WTC11 (cell line): ENCODE results near the gene HSPG2. TPM values are rescaled to one million over a fixed set of nuclear protein-coding genes. Genes with fewer than 3 reads are reported as not detected.

Source experiments
- ATAC-seq: fragments of 200-7000 bp; cut with Tn5 transposase; 2 replicates; pipeline ENCODE4 v1.10.0; 2021; ENCODE audit warnings: mild to moderate bottlenecking, moderate library complexity
- CTCF ChIA-PET: fragments of 300-600 bp; sonication (Branson Sonifier 250); formaldehyde crosslinking; loops from one replicate; lab custom pipeline; 2021; ENCODE audit warnings: antibody characterized with exemption; lab: Charles Lee
- POLR2A ChIA-PET: fragments of 350-600 bp; sonication (Branson Sonifier 250); formaldehyde crosslinking; loops from one replicate; lab custom pipeline; 2021; ENCODE audit warnings: antibody characterized with exemption; lab: Charles Lee
- DNase-seq: peaks from one replicate; pipeline ENCODE4 v3.0.0; 2021; ENCODE audit warnings: low spot score
- H3K27ac Mint-ChIP-seq: 2 replicates; pipeline ENCODE4 v1.8.0; 2021; ENCODE audit warnings: mixed read lengths
- H3K27me3 Mint-ChIP-seq: 2 replicates; pipeline ENCODE4 v1.8.0; 2021; ENCODE audit warnings: low read depth, mild to moderate bottlenecking, moderate library complexity, mixed read lengths
- H3K36me3 Mint-ChIP-seq: 2 replicates; pipeline ENCODE4 v1.8.0; 2021; ENCODE audit warnings: mixed read lengths
- H3K4me1 Mint-ChIP-seq: 2 replicates; pipeline ENCODE4 v1.8.0; 2022; ENCODE audit warnings: mixed read lengths
- H3K4me3 Mint-ChIP-seq: 2 replicates; pipeline ENCODE4 v1.8.0; 2021; ENCODE audit warnings: mild to moderate bottlenecking, moderate library complexity, mixed read lengths
- H3K9me3 Mint-ChIP-seq: 2 replicates; pipeline ENCODE4 v1.8.0; 2021; ENCODE audit warnings: mixed read lengths
- CREM ChIP-seq: sonication (generic); formaldehyde crosslinking; IDR thresholded peaks from 2 replicates; pipeline ENCODE4 v1.8.1; 2022; ENCODE audit warnings: mild to moderate bottlenecking, missing genetic modification reagents, moderate library complexity
- ELF4 ChIP-seq: sonication (generic); formaldehyde crosslinking; IDR thresholded peaks from 2 replicates; pipeline ENCODE4 v1.8.1; 2022; ENCODE audit warnings: low read depth, mild to moderate bottlenecking, moderate library complexity, missing genetic modification reagents
- ETV6 ChIP-seq: sonication (generic); formaldehyde crosslinking; IDR thresholded peaks from 2 replicates; pipeline ENCODE4 v1.8.1; 2022; ENCODE audit warnings: mild to moderate bottlenecking, missing genetic modification reagents
- FOXJ3 ChIP-seq: sonication (generic); formaldehyde crosslinking; IDR thresholded peaks from 2 replicates; pipeline ENCODE4 v1.9.0; 2021; ENCODE audit warnings: missing genetic modification reagents, mild to moderate bottlenecking, borderline replicate concordance
- FOXP1 ChIP-seq: sonication (generic); formaldehyde crosslinking; IDR thresholded peaks from 2 replicates; pipeline ENCODE4 v1.8.0; 2022; ENCODE audit warnings: missing genetic modification reagents, mild to moderate bottlenecking, moderate library complexity, borderline replicate concordance
- IRF2 ChIP-seq: sonication (generic); formaldehyde crosslinking; IDR thresholded peaks from 2 replicates; pipeline ENCODE4 v1.8.0; 2022; ENCODE audit warnings: low read depth, missing genetic modification reagents, borderline replicate concordance
- MXD4 ChIP-seq: fragments of 250-450 bp; sonication (Bioruptor Pico); IDR thresholded peaks from 2 replicates; pipeline ENCODE4 v1.8.0; 2021; ENCODE audit warnings: mild to moderate bottlenecking, moderate library complexity, borderline replicate concordance
- NFYB ChIP-seq: sonication (generic); formaldehyde crosslinking; conservative IDR thresholded peaks from 2 replicates; pipeline ENCODE4 v1.8.0; 2022; ENCODE audit warnings: low read depth, missing genetic modification reagents
- NR3C1 ChIP-seq: sonication (generic); formaldehyde crosslinking; conservative IDR thresholded peaks from 2 replicates; pipeline ENCODE4 v1.8.1; 2023; ENCODE audit warnings: low read depth, mild to moderate bottlenecking, missing genetic modification reagents
- PRRX2 ChIP-seq: fragments of 250-450 bp; sonication (Bioruptor Pico); IDR thresholded peaks from 2 replicates; pipeline ENCODE4 v1.8.0; 2021; ENCODE audit warnings: mild to moderate bottlenecking
- SOX15 ChIP-seq: fragments of 250-450 bp; sonication (Bioruptor Pico); IDR thresholded peaks from 2 replicates; pipeline ENCODE4 v1.9.0; 2021; ENCODE audit warnings: mild to moderate bottlenecking
- TCF7 ChIP-seq: sonication (generic); formaldehyde crosslinking; IDR thresholded peaks from 2 replicates; pipeline ENCODE4 v1.8.0; 2022; ENCODE audit warnings: mild to moderate bottlenecking, low read depth, missing genetic modification reagents, moderate library complexity
- TEAD1 ChIP-seq: sonication (generic); formaldehyde crosslinking; IDR thresholded peaks from 2 replicates; pipeline ENCODE4 v1.8.0; 2022; ENCODE audit warnings: mild to moderate bottlenecking, missing genetic modification reagents
- ZBTB21 ChIP-seq: sonication (generic); formaldehyde crosslinking; IDR thresholded peaks from 2 replicates; pipeline ENCODE4 v1.8.1; 2023; ENCODE audit warnings: mild to moderate bottlenecking, missing genetic modification reagents, borderline replicate concordance
- ZNF263 ChIP-seq: sonication (generic); formaldehyde crosslinking; IDR thresholded peaks from 2 replicates; pipeline ENCODE4 v1.8.1; 2022; ENCODE audit warnings: low read depth, mild to moderate bottlenecking, moderate library complexity, missing genetic modification reagents
- ZNF396 ChIP-seq: fragments of 250-450 bp; sonication (Bioruptor Pico); IDR thresholded peaks from 2 replicates; pipeline ENCODE4 v1.8.0; 2021; ENCODE audit warnings: mild to moderate bottlenecking, moderate library complexity, borderline replicate concordance
- total RNA-seq: library from RNA; stranded (reverse); gene quantifications from 3 replicates; pipeline ENCODE4 v1.2.3, GENCODE V29; 2021
- TF ChIP-seq, protein P1 (sequence below): sonication (generic); formaldehyde crosslinking; IDR thresholded peaks from 2 replicates; pipeline ENCODE4 v1.8.1; 2023; ENCODE audit warnings: mild to moderate bottlenecking, missing genetic modification reagents, moderate library complexity
- TF ChIP-seq, protein P2 (sequence below): sonication (generic); formaldehyde crosslinking; IDR thresholded peaks from 2 replicates; pipeline ENCODE4 v1.8.1; 2022; ENCODE audit warnings: low read depth, mild to moderate bottlenecking, moderate library complexity, missing genetic modification reagents, borderline replicate concordance
- TF ChIP-seq, protein P3 (sequence below): sonication (generic); formaldehyde crosslinking; conservative IDR thresholded peaks from 2 replicates; pipeline ENCODE4 v1.8.1; 2022; ENCODE audit warnings: mild to moderate bottlenecking, missing genetic modification reagents
- TF ChIP-seq, protein P4 (sequence below): sonication (generic); formaldehyde crosslinking; IDR thresholded peaks from 2 replicates; pipeline ENCODE4 v1.8.1; 2022; ENCODE audit warnings: missing genetic modification reagents, borderline replicate concordance
- TF ChIP-seq, protein P5 (sequence below): fragments of 200-600 bp; IDR thresholded peaks from 2 replicates; pipeline ENCODE4 v1.8.0; 2022; ENCODE audit warnings: antibody characterized with exemption
- TF ChIP-seq, protein P6 (sequence below): sonication (generic); formaldehyde crosslinking; IDR thresholded peaks from 2 replicates; pipeline ENCODE4 v1.8.1; 2023; ENCODE audit warnings: mild to moderate bottlenecking, moderate library complexity, missing genetic modification reagents
- TF ChIP-seq, protein P7 (sequence below): sonication (generic); formaldehyde crosslinking; IDR thresholded peaks from 2 replicates; pipeline ENCODE4 v1.8.0; 2023; ENCODE audit warnings: missing genetic modification reagents

Gene HSPG2
- total RNA-seq, 1 experiment from 2014 or later: 120 TPM

DNA sequence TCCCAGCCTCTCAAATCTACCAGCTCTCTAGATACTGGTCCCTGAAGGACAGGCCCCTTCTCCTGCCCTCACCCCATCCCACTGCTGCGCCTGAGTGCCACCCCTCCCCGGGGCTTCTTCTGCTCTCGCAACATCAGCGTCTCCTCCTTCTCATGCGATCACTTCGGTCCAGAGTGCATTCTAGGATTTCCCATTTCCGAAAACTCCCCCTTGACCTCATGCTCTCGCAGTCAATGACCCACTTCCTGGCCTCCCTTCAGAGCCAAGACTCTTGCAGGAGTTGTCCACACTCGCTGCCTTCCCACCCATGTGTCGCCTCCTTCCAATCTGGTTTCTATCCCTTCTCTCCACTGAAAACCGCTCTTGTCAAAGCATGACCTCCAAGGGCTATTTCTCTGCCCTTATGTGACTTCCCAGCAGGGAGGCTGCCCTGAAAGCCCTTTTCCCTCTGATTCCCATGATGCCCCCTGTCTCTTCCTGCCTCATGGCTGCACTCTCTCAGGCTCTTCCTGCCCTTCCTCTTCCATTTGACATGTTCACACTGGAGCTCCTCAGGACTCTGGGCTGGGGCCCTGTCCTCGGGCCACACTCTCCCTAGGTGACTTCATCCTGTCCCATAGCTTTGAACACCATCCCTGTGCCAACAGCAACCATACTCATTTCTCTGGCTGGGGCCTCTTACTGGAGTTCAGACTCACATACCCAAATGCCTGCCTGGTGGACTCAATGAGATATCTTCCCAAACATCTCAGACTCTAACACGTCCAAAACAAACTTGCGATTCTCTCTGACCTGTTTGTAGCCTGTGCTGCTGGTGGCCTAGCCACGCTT is 79.1 kb downstream of the HSPG2 start:
- Mint-ChIP-seq H3K27ac (peak overlapping the region; percentile 37), H3K4me1 (no peaks in the 10 kb centered on the region), H3K27me3 (no peaks in the 10 kb centered on the region), H3K4me3 (no peak overlapping the region), H3K9me3 (no peaks in the 10 kb centered on the region), H3K36me3 (peaks cover 50% of the 10 kb centered on the region)
- ATAC-seq: no peak
- DNase-seq: no peak
- TF ChIP-seq NR3C1: no peak
- TF ChIP-seq IRF2: no peak
- TF ChIP-seq, protein P1, sequence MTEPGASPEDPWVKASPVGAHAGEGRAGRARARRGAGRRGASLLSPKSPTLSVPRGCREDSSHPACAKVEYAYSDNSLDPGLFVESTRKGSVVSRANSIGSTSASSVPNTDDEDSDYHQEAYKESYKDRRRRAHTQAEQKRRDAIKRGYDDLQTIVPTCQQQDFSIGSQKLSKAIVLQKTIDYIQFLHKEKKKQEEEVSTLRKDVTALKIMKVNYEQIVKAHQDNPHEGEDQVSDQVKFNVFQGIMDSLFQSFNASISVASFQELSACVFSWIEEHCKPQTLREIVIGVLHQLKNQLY (CRISPR knock-in tag): no peak
- TF ChIP-seq SOX15 (CRISPR knock-in tag): no peak
- no peak for TF ChIP-seq ELF4
- no peak for TF ChIP-seq ETV6 (CRISPR knock-in tag)
- TF ChIP-seq CREM (CRISPR knock-in tag): no peak
- TF ChIP-seq, protein P2, sequence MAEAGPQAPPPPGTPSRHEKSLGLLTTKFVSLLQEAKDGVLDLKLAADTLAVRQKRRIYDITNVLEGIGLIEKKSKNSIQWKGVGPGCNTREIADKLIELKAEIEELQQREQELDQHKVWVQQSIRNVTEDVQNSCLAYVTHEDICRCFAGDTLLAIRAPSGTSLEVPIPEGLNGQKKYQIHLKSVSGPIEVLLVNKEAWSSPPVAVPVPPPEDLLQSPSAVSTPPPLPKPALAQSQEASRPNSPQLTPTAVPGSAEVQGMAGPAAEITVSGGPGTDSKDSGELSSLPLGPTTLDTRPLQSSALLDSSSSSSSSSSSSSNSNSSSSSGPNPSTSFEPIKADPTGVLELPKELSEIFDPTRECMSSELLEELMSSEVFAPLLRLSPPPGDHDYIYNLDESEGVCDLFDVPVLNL (CRISPR knock-in tag): no peak
- TF ChIP-seq, protein P3, sequence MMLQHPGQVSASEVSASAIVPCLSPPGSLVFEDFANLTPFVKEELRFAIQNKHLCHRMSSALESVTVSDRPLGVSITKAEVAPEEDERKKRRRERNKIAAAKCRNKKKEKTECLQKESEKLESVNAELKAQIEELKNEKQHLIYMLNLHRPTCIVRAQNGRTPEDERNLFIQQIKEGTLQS: no peak
- TF ChIP-seq TEAD1: no peak
- no peak for TF ChIP-seq FOXJ3 (CRISPR knock-in tag)
- TF ChIP-seq, protein P4, sequence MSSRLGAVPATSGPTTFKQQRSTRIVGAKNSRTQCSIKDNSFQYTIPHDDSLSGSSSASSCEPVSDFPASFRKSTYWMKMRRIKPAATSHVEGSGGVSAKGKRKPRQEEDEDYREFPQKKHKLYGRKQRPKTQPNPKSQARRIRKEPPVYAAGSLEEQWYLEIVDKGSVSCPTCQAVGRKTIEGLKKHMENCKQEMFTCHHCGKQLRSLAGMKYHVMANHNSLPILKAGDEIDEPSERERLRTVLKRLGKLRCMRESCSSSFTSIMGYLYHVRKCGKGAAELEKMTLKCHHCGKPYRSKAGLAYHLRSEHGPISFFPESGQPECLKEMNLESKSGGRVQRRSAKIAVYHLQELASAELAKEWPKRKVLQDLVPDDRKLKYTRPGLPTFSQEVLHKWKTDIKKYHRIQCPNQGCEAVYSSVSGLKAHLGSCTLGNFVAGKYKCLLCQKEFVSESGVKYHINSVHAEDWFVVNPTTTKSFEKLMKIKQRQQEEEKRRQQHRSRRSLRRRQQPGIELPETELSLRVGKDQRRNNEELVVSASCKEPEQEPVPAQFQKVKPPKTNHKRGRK (CRISPR knock-in tag): no peak
- ChIA-PET CTCF (no interaction called here), POLR2A (no interaction called here)

DNA sequence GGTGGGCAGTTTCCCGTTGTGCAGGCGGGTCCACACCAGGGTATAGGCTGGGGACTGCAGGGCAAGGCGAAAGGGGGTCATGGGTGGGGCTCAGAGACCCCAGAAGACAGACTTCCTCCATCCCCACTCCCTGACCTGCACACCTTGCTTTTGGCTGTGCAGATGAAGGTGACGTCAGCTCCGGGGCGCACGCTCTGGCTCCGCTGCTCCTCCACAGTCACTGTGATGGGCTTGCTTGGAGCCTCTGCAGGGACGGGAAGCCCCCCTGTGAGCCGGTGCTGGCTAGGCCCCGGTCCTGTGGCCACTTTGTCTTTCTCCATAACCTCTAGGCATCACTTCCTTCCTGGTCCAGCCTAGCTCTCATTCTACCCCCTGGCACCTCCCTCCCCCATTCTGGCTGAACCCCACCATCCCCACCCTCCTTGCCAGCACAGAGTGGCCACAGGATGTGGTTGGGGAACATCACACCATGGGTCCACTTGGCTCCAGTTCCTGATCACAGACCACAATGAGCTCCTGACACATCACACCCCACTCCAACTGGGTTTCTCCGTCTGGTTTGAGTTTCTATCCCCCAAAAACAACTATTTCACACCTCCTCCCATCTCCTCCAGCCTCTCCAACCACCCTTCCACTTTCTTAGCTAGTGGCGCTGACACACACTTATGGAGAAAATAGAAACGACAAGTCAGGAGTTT is 79.8 kb downstream of the HSPG2 start:
- no peaks in the 10 kb centered on the region for H3K27me3 Mint-ChIP-seq
- H3K27ac Mint-ChIP-seq: peak overlapping the region; percentile 37; the same call in 1 of the 2 replicates
- H3K9me3 Mint-ChIP-seq: no peaks in the 10 kb centered on the region
- H3K4me3 Mint-ChIP-seq: no peak overlapping the region
- ATAC-seq (no peak), DNase-seq (no peak)
- ChIA-PET CTCF (interaction anchor here (0.5 kb wide), 1 partner anchor 560 kb away, joined by 3 read pairs; no protein-coding TSS in a partner anchor), POLR2A (no interaction called here)
- H3K36me3 Mint-ChIP-seq: peaks cover 50% of the 10 kb centered on the region
- TF ChIP-seq ZBTB21 (CRISPR knock-in tag) (no peak), PRRX2 (no peak), MXD4 (CRISPR knock-in tag) (no peak), FOXP1 (CRISPR knock-in tag) (no peak), NFYB (no peak), ZNF396 (CRISPR knock-in tag) (no peak), ZNF263 (no peak), TCF7 (CRISPR knock-in tag) (no peak), CREM (CRISPR knock-in tag) (no peak)
- TF ChIP-seq, protein P4 (CRISPR knock-in tag): no peak
- TF ChIP-seq, protein P5, sequence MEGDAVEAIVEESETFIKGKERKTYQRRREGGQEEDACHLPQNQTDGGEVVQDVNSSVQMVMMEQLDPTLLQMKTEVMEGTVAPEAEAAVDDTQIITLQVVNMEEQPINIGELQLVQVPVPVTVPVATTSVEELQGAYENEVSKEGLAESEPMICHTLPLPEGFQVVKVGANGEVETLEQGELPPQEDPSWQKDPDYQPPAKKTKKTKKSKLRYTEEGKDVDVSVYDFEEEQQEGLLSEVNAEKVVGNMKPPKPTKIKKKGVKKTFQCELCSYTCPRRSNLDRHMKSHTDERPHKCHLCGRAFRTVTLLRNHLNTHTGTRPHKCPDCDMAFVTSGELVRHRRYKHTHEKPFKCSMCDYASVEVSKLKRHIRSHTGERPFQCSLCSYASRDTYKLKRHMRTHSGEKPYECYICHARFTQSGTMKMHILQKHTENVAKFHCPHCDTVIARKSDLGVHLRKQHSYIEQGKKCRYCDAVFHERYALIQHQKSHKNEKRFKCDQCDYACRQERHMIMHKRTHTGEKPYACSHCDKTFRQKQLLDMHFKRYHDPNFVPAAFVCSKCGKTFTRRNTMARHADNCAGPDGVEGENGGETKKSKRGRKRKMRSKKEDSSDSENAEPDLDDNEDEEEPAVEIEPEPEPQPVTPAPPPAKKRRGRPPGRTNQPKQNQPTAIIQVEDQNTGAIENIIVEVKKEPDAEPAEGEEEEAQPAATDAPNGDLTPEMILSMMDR: no peak
- TF ChIP-seq, protein P6, sequence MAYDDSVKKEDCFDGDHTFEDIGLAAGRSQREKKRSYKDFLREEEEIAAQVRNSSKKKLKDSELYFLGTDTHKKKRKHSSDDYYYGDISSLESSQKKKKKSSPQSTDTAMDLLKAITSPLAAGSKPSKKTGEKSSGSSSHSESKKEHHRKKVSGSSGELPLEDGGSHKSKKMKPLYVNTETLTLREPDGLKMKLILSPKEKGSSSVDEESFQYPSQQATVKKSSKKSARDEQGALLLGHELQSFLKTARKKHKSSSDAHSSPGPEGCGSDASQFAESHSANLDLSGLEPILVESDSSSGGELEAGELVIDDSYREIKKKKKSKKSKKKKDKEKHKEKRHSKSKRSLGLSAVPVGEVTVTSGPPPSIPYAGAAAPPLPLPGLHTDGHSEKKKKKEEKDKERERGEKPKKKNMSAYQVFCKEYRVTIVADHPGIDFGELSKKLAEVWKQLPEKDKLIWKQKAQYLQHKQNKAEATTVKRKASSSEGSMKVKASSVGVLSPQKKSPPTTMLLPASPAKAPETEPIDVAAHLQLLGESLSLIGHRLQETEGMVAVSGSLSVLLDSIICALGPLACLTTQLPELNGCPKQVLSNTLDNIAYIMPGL (CRISPR knock-in tag): no peak
- TF ChIP-seq, protein P7, sequence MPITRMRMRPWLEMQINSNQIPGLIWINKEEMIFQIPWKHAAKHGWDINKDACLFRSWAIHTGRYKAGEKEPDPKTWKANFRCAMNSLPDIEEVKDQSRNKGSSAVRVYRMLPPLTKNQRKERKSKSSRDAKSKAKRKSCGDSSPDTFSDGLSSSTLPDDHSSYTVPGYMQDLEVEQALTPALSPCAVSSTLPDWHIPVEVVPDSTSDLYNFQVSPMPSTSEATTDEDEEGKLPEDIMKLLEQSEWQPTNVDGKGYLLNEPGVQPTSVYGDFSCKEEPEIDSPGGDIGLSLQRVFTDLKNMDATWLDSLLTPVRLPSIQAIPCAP (CRISPR knock-in tag): no peak
- H3K4me1 Mint-ChIP-seq: no peaks in the 10 kb centered on the region
